GM18498 (cell line): ENCODE results near the gene CADM1.

Source experiments
- ATAC-seq: cut with Tn5 transposase; IDR thresholded peaks from one replicate; pipeline ENCODE4 v1.9.1; 2021; ENCODE audit warnings: mild to moderate bottlenecking, moderate library complexity; ENCODE audit not compliant: unreplicated experiment

CADM1 gene

DNA sequence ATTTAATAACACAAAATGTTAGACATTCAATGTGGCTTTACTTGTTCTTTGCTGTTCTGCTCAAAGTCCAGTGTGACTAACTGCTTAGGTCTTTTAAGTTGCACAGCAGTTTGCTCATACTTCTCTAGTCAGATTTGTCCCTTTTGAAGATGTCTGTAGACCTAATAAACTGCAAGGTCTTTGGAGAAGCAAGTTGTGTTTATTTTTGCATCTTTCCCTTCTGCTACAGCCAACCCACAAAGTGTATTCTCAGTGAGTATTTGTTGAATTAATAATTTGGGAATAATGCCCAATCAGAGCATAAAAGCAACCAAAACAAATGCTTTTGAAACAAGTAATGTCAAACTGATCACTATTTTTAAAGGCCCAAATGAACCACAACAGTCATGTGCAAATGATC is 312.5 kb downstream of the CADM1 start:
- ATAC-seq: no peak

DNA sequence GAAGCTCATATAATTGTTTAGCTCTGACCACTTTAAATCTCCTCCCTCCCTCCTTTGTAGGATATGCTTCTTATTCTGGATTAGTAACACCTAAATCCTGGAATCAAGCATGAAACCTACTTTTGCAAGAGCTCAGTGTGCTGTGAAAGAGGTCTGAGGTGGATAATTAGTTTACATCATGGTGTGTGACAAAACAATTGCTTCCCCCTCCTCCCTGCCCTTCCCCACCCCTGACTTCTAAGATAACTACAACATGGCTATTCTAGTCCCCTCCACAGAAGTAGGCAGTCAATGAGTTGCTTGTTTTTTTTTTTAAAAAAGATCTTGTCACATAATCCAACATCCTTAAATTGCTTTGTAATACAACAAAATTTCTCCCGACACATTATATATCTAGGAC is 314.0 kb downstream of the CADM1 start:
- ATAC-seq: no peak

DNA sequence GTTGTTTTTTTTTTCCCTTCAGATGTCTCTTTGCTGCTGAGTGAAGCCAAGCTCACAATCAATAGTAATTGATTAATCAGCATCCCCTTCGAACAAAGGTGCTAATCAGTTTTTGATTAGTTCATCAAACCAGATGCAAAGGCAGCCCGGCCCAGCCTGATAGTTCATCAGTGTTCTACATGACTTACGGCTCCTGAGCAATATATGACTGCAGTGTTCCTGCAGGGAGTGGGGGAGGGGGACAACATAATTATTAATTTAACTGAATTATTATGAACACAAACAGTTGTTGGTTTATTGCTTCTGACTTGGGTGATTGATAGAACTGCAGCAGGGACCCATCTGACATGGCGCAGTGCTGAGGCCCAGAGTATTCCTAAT is 315.3 kb downstream of the CADM1 start:
- ATAC-seq: no peak

DNA sequence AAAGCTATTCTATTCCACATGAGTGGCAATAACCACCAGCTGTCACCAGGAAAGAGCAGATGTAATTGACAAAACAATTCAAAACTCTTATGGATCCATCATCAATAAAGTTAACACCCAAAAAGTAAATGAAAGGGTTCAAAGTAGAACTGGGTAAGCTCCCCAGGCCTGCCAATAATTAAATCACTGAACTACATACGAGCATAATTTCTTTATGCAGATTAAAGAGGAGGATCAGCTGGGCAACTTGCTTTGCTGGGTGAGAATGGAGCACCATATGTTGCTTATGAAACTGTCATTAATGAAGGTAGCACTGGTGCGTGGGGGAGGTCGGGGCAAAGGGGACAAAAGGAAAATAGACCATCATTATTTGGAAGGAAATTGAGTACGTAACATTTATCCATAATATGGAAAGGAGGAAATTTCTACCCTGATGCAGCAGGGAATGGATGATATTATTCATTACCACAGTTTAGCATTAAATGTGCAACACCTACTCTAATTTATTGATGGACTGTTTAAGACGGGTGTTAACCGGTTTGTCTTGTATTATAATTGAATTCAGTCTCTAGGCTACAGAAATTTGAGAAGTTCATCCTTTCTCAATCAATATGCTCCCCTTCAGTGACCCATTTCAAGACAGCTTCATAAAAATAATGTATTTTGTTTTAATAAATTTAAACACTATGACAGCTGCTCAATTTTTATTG is 315.9 kb downstream of the CADM1 start:
- no peak for ATAC-seq

DNA sequence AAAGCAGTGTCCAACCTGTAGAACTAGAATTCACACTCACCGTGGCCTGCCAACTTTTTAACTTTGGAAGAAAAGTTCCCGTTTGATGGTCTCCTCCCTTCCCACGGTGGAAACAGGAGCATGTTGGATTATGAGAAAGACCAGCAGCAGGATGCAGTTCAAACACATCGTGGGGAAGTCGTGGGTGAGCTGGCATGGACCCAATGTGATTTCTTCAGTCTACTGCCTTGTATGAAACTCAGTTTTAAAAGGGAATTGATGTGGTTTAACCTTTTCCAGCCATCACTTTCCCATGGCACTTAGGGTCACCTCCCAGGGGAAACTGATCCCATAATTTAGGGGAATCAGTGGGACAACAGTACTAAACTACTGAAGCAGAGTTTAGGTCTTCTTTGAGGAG is 318.3 kb downstream of the CADM1 start:
- ATAC-seq: no peak

DNA sequence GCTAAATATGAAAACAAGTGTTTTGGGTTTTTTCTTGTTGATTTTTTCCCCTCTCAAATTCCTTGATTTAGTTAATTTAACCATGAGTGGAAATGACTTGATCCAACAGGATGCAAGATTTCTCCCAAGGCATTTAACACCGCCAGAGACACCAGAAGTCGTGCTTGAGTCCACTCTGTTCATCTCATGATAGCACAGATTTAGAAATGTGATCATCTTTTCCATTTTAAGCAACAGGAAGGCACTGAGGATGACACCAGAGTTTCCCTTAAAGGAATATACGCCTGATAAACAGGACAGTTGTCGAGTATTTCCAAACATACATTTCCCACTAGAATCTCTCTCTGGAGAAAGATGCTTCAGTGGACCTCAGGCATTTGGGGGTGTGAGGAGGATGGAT is 318.7 kb downstream of the CADM1 start:
- ATAC-seq: no peak

DNA sequence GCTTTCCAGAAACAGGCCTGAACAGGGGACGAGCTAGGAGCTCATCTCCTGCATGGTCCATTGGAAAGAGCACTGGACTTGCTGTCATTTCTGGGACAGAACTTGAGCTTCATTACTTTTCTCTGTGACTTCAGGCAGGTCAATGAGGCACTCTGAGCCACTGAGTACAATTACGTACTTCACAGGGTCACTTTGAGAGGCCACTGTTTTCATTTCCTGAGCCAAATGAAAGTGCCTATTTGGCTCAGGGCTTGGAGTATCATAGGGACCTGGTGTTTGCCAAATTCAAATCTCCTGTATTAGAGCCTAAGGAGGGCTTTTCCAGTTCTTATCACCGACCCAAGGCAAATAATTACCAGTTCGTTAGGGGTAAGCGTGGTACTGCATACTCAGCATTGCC is 319.3 kb downstream of the CADM1 start:
- ATAC-seq: no peak

DNA sequence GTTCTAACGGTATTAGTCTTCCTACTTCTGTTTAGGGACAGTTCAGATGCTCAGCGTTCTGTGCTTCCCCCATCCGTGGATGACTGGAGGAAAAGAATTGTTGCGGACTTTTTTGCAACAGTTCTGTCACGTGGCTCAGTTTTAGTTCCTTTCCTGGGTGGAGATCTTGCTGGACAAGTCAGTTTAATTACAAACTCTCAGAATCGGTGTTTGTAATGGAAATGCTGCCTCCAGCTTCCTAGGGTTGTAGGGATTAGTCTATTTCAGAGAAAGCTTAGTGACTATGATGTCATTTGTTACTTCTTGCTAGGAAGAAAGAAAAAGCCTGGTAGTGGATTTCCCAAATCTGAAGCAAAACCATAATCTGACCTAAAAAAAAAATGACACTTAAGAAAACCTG is 320.4 kb downstream of the CADM1 start:
- no peak for ATAC-seq

DNA sequence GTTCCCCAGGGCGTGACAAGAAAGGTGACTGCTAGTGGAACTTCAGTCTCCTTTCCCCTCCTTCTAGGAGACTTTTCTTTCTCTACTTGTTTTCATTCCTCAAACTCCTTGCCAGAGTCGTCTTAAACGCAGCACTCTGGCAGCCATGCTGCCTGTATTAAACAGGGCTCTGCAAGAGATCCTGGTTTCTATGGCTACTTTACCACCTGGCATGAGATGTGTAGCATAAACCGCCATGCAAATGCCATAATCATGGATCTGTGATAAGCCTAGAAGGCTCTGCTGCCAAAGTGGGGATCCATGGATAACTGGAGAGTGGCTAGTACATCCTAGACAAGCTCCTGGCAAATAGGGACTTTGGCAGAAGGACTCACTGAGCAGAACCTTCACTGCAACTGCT is 321.1 kb downstream of the CADM1 start:
- ATAC-seq: no peak

DNA sequence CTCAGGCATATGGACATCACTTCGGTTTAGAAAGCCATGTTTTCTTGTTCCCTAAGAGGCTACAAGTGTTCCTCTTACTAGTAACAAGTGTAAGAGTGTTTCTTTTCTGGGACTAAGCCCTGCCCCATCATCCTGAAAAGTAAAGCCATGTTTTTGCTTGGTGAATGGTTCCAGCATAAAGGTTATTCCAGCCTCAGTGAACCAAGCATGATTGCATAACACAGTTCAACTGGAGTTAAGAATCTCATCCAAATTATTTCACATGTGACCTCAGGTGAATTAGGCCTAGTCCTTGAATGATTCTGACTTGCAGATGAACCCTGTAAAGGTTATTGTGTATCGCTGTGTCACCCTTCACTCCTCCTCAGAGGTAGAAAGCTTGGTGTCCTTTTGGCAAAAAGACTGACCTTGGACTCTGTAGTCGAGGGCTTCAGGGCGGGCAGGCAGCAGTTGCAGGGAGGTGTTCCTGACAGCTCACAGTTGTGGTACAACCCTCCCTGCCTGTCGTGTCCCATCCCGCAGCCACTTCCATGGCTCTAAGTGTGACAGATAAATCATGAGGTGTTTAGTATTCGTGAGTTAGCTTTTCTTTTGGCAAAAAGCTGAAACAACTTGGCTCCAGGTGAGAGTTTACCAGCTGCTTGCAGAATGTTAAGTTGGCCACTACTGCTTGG is 321.8 kb downstream of the CADM1 start:
- ATAC-seq: no peak

DNA sequence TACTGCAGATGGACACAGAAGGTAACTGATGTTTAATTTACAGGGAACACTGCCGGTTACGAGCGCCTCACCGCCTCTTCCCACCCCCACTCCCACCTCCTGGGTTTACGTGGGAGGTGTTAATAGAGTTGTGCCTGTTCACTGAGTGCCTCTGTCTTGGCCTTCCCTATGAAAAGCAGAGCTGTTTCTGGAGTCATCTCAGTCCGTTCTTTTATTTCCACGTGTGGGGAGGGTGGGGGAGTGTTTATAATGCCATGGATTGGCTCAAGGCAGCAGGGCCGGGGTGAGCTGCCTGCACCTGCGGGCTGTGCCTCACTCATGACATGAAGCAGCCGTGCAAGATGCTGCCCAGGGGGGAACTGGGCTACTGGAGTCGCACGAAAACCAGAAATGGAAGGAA is 322.7 kb downstream of the CADM1 start:
- no peak for ATAC-seq

DNA sequence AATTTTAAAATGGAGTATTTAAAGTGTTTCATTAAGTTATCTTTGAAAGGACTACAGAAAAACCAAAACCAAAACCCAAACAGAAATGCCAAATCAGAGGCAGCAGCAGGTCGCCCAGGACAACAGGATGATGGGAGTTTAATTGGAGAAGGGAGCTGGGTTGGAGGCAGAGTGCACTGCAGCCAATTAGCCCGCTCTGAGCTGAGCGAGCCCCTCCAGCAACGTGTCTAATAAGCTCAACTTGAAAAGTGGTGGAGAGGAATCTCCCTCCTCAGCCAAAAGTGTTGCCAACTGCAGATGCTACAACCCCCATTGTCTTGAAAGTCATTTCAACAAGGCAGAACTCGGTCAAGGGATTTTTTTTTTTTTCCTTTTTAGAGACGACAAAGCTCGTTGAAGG is 323.9 kb downstream of the CADM1 start:
- no peak for ATAC-seq

DNA sequence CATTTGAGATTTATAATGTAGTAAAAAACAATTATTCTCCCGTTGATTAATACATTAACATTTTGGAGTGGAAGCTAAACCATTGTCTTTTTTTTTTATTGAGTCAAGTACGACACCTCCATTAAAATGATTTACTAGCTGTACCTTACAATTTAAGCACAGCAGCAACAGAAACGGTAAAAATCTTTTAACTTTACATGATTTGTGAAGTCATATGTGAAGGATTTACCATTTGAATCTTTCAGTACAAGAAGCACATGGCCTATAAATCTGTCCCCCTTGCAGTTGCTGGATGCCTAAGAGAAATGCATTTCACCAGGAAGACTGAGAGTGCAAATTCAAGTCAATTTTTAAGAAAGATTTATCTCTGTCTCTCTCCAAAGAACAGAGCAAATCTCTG is 324.6 kb downstream of the CADM1 start:
- ATAC-seq: no peak

DNA sequence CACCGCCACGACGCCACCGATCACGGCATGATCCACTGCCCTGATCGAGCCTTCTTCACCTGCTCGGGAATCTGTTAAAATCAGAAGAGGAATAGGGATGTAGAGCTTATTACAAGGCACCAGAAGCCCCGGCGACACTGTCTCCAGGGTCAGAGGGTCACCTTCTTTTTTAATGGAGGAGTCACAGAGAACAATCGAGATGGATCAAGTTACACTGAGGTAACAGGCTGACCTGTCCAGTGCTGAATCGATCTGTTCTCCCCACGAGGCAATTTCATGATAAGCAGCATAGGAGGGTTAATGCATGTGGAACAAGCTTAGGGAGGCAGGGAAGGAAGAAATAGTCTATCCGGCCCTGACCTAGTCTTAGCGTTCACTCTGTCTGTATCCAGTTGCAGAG is 325.5 kb downstream of the CADM1 start:
- ATAC-seq: no peak

DNA sequence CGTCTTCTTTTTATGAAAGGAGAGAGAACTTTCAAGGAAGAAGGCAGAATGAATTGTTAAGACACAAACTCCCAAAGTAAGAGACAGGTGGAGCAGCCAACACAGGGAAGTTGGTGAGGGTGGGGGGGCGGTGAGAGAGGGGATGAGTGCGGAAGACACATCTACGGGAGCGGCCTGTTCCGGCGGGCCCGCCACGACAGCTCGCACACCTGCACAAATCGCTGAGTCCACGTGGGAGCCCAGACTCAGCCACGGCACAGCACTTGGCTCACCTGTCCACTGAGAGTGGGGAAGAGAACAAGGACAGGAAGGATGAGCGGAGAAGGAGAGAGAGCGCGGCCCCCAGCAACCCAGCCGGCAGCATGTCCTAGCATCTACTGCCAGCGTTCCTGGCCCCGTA is 331.1 kb downstream of the CADM1 start:
- no peak for ATAC-seq

DNA sequence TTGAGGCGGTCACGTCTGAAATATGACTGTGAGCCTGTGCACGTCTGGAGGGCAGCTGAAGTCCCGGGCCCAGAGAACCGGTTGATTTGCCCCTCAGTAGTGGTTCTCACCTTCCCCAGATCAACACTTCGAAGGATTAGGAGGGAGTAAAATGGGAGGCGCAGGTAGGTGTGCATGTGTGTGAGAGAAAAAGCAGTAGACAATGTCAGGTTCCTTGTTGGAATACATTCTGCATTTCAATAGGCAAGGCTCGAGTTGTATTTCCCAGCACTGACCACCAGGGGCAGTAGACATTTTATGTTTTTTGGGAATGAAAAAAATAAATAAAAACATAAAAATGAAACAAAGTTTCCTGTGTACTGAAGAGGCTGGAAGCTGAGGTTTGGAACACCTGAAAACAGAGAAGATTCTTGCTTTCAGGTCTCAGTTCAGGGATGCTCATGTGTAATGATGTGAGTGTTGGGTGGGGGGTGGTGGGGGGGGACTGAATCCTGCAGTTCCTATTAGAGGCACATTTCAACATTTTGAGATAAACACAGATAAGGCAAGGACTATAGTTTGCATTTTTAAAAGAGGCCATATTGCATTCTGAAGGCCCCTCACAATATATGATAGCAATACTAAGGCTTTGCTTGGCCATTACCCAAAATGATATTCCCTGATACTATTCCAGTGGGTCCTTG is 333.9 kb downstream of the CADM1 start:
- ATAC-seq: no peak

DNA sequence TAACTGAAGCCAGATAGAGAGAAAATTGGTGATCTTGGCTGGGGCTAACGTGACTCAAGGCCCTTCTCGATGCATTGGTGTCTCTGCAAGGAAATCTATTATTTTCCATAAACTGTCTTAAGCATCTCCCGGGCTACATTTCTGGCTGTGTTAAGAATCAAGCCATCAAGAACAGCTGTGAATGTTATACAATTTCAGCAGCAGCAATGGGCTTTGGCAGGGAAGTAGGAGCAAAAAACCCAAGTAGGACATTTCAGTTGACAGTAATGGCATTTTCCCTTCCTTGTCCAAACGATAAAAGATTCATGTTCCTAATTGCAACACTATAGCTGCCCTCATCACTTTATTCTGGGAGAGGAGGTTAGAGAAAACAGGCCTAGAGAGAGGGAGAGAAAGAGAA is 335.0 kb downstream of the CADM1 start:
- no peak for ATAC-seq

DNA sequence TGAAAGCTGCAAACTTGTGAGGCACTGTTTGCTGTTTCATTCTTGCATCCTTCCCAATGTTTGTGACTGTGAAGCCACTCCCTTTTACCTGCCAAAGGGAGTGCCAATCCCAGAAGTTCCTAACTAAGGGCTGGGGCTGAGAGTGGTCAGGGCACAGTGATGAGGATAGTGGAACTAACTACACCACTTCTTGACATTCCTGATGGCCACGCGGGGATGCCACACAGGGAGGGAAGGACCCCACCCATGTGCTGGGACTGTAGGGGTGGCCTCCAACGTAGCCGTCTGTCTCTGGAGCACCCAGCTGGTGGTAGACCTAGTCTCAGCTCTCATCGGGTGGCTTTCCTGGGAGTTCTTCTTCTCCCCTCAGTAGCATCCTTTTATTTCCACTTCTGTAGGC is 335.5 kb downstream of the CADM1 start:
- no peak for ATAC-seq

DNA sequence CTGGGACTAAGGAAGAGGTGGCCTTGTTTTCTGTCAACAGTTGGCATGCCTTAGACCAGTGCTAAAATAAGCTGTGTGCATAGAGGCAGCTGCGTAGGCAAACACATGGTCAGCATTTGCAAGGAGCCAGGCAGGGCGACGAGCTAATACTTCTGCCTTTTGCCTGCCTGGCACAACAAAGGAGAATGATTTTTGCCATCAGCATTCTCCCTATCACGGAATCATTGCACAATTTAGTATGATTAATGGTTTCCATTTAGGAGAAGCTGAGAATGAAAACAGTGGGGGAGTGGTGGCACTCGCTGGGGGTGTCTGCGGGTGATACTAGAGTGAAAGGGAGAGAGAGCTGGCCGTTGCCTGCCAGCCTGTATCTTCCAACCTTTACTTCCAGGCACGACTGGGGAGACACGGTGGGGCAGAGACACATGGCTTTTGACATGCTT is 336.0 kb downstream of the CADM1 start:
- no peak for ATAC-seq

DNA sequence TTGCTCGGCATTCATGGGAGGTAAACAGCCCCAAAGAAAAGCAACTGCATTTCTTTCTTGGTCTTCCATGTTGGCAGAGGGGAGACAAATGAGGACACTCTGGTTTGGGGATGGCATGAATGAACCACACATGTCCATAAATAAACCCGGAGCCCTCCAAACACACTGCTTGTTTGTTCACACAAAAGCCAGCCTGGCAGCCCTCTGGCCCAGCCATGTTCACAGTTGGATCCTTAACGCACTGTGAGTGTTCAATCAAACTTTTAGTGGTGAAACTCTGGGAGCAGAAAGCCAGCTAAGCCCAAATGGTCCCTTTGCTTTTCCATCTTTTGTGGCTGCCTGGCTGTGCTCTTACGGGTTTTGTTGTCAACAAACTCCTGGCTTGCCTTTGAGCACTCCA is 336.8 kb downstream of the CADM1 start:
- no peak for ATAC-seq

DNA sequence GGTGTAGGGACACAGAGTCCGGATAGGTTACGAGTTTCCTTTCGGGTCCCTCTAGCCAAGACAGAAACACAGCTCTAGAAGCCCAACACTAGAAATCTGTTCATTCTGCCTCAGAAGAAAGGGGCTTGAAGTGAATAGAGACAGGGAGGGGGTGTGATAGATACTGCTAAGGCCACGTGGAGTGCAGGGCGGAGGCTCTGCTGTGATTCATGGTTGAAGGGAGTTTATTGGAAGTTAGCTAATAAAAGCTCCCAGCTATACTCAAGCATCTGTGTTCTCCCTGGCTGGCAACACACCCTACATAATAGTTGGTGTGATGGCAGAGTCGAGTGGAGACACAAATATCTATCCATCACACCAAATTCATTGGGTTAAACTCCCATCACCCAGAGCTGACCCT is 337.4 kb downstream of the CADM1 start:
- ATAC-seq: no peak

DNA sequence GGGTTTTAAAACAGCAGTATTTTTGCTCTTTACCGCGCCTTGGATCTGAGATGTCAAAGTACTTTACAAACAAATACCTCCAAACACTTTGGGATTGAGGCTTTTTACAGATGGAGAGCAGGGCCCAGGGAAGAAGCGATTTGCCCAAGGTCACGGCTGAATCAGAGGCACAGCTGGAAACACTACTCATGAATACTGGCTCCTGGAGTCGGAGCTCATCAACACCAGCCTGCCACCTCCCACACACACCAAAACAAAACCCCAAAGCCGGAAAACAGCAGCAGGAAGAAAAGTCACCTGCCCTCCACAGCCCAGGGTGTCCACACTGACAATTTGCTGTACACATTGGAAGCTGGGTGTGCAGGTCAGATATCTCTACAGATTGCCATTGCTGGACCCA is 339.4 kb downstream of the CADM1 start:
- ATAC-seq: no peak
